ENCODE results near the gene ENOX1.

ENOX1 gene

GRCh38 chr13:43478211-43478610 lies 308.6 kb downstream of the ENOX1 start:
- Histone ChIP-seq H3K27ac (no peak overlapping the region), H3K27me3 (no peaks in the 10 kb centered on the region), H3K4me3 (no peak overlapping the region), H3K36me3 (no peaks in the 10 kb centered on the region), H3K4me1 (peaks cover 0 to 21% (median 6%) of the 10 kb centered on the region in 4 donors), H3K9me3 (no peaks in the 10 kb centered on the region)
- TF ChIP-seq CTCF (IDR thresholded peaks at IDR 0.05), result no peak
- intact Hi-C loops (cut with DNase I; ENCODE audit: low total_unique reads), result no loop called here
- DNase-seq, result no peak

GRCh38 chr13:43475140-43475539 lies 311.6 kb downstream of the ENOX1 start:
- intact Hi-C loops (cut with DNase I; ENCODE audit: low total_unique reads), result no loop called here
- no peak for DNase-seq
- Histone ChIP-seq H3K27ac (no peak overlapping the region), H3K9me3 (no peaks in the 10 kb centered on the region), H3K36me3 (no peaks in the 10 kb centered on the region), H3K27me3 (no peaks in the 10 kb centered on the region), H3K4me3 (no peak overlapping the region), H3K4me1 (peaks cover 0 to 42% (median 8%) of the 10 kb centered on the region in 4 donors)
- TF ChIP-seq CTCF (IDR thresholded peaks at IDR 0.05), result no peak

- no peaks in the 10 kb centered on the region for H3K27me3 ChIP-seq
- no peak for TF ChIP-seq CTCF (IDR thresholded peaks at IDR 0.05)
- H3K27ac ChIP-seq, result no peak overlapping the region
- no peak overlapping the region for H3K4me3 ChIP-seq
- intact Hi-C loops (cut with DNase I; ENCODE audit: low total_unique reads), result no loop called here
- peaks cover 0 to 38% (median 7%) of the 10 kb centered on the region in 4 donors for H3K4me1 ChIP-seq
- no peaks in the 10 kb centered on the region for H3K36me3 ChIP-seq
- DNase-seq, result no peak
- no peaks in the 10 kb centered on the region for H3K9me3 ChIP-seq
These were observed 313.3 kb downstream of the ENOX1 start for GRCh38 chr13:43473437-43473836.

GRCh38 chr13:43472980-43473379 lies 313.8 kb downstream of the ENOX1 start:
- no peak for TF ChIP-seq CTCF (IDR thresholded peaks at IDR 0.05)
- no peak overlapping the region for H3K4me3 ChIP-seq
- intact Hi-C loops (cut with DNase I; ENCODE audit: low total_unique reads), result no loop called here

GRCh38 chr13:43472339-43472738 lies 314.4 kb downstream of the ENOX1 start:
- intact Hi-C loops (cut with DNase I; ENCODE audit: low total_unique reads), result no loop called here
- no peak overlapping the region for H3K27ac ChIP-seq
- no peaks in the 10 kb centered on the region for H3K9me3 ChIP-seq
- no peak for TF ChIP-seq CTCF (IDR thresholded peaks at IDR 0.05)
- H3K36me3 ChIP-seq, result no peaks in the 10 kb centered on the region
- peaks cover 0 to 27% (median 2%) of the 10 kb centered on the region in 4 donors for H3K4me1 ChIP-seq
- H3K27me3 ChIP-seq, result no peaks in the 10 kb centered on the region
- H3K4me3 ChIP-seq, result no peak overlapping the region
- no peak for DNase-seq

More at GRCh38 chr13:43472980-43473379, 313.8 kb downstream of the ENOX1 start:
- DNase-seq, result no peak
- Histone ChIP-seq H3K27ac (no peak overlapping the region), H3K9me3 (no peaks in the 10 kb centered on the region), H3K27me3 (no peaks in the 10 kb centered on the region), H3K4me1 (peaks cover 0 to 33% (median 5%) of the 10 kb centered on the region in 4 donors), H3K36me3 (no peaks in the 10 kb centered on the region)

- Histone ChIP-seq H3K4me3 (no peak overlapping the region), H3K27ac (no peak overlapping the region), H3K27me3 (no peaks in the 10 kb centered on the region), H3K36me3 (no peaks in the 10 kb centered on the region), H3K4me1 (peaks cover 0 to 24% (median 2%) of the 10 kb centered on the region in 4 donors), H3K9me3 (no peaks in the 10 kb centered on the region)
- no peak for TF ChIP-seq CTCF (IDR thresholded peaks at IDR 0.05)
- DNase-seq, result no peak
- intact Hi-C loops (cut with DNase I; ENCODE audit: low total_unique reads), result no loop called here
These were observed 316.2 kb downstream of the ENOX1 start for GRCh38 chr13:43470610-43471009.

Data from tibial artery (tissue), 4 donors.